DND-41 (cell line): ENCODE data around the gene NPY.

Experiments
- ATAC-seq: fragments of 200-7000 bp; cut with Tn5 transposase; 3 replicates; pipeline ENCODE4 v1.9.1; 2021; ENCODE audit warnings: low read depth; ENCODE audit not compliant: insufficient read depth
- DNase-seq: peaks from one replicate; pipeline ENCODE4 v3.0.0-alpha.2; 2020
- H2AFZ ChIP-seq: 2 replicates; pipeline ENCODE4 v1.6.0; 2012; ENCODE audit warnings: low read depth, low read length
- H3K27ac ChIP-seq: 2 replicates; pipeline ENCODE4 v1.5.1; 2012; ENCODE audit warnings: low read length, inconsistent platforms
- H3K27me3 ChIP-seq: fragments of 200-600 bp; sonication (generic); 2 replicates; pipeline ENCODE4 v1.6.0; 2012; ENCODE audit warnings: low read length, mild to moderate bottlenecking, inconsistent platforms; ENCODE audit not compliant: insufficient read depth, poor library complexity
- H3K36me3 ChIP-seq: 2 replicates; pipeline ENCODE4 v1.5.1; 2012; ENCODE audit warnings: low read length, inconsistent platforms; ENCODE audit not compliant: insufficient read depth
- H3K4me1 ChIP-seq: 2 replicates; pipeline ENCODE4 v1.5.1; 2012; ENCODE audit warnings: mild to moderate bottlenecking, low read length; ENCODE audit not compliant: insufficient read depth
- H3K4me2 ChIP-seq: 2 replicates; pipeline ENCODE4 v1.6.0; 2012; ENCODE audit warnings: mild to moderate bottlenecking, moderate library complexity, low read length, inconsistent platforms; ENCODE audit not compliant: insufficient read depth
- H3K4me3 ChIP-seq, 2 experiments: fragments of 200-600 bp in 1 of 2; shearing (Covaris generic) in 1 of 2; 2 replicates each; pipeline ENCODE4 v1.5.1; 2012 to 2016; ENCODE audit warnings: inconsistent platforms in 2 of 2, low read length in 2 of 2, mild to moderate bottlenecking in 2 of 2, low read depth in 1 of 2, moderate library complexity in 1 of 2
- H3K79me2 ChIP-seq: 2 replicates; pipeline ENCODE4 v1.6.0; 2012; ENCODE audit warnings: low read length, inconsistent platforms; ENCODE audit not compliant: insufficient read depth
- H3K9ac ChIP-seq: 2 replicates; pipeline ENCODE4 v1.6.0; 2012; ENCODE audit warnings: low read depth, mild to moderate bottlenecking, inconsistent platforms, low read length, moderate library complexity
- H3K9me3 ChIP-seq: 2 replicates; pipeline ENCODE4 v1.5.1; 2012; ENCODE audit warnings: low read length, moderate library complexity, mild to moderate bottlenecking, inconsistent platforms; ENCODE audit not compliant: insufficient read depth, severe bottlenecking
- H4K20me1 ChIP-seq: 2 replicates; pipeline ENCODE4 v1.6.0; 2012; ENCODE audit warnings: low read length; ENCODE audit not compliant: insufficient read depth
- EZH2 ChIP-seq: IDR thresholded peaks from 3 replicates; pipeline ENCODE4 v1.6.1; 2012; ENCODE audit warnings: borderline replicate concordance, low read depth, mild to moderate bottlenecking, moderate library complexity, low read length, inconsistent platforms; ENCODE audit not compliant: severe bottlenecking
- TF ChIP-seq, protein P1 (sequence below): IDR thresholded peaks from 2 replicates; pipeline ENCODE4 v1.5.1; 2012; ENCODE audit warnings: borderline replicate concordance, low read length, moderate library complexity, mild to moderate bottlenecking; ENCODE audit not compliant: poor library complexity, severe bottlenecking; ENCODE audit errors: extremely low read depth

The NPY gene

DNA sequence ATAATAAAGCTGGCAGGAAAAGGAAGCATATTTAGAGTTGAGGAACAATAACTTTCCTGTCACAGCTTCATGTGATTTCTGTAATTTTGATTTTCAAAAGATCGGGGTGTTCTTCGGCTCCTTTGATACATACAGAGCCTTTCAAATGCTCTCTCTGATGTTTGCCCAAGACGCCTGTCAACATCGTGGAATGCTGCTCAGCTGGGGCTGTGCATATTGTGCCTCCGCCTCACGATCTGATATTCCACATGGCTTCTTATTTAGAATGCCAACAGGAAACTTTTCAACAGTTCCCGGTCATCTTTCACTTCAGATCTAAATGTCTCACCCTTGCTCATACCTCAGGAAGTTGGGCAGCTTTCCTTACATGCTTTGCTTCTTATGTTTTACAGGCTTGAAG lies 7.3 kb downstream of the NPY start:
- Histone ChIP-seq H3K79me2 (no peaks in the 10 kb centered on the region), H3K4me2 (no peak overlapping the region), H3K9me3 (no peaks in the 10 kb centered on the region), H3K27me3 (peaks cover 10% of the 10 kb centered on the region), H3K36me3 (no peaks in the 10 kb centered on the region), H4K20me1 (no peaks in the 10 kb centered on the region), H3K4me3 (no peak overlapping the region), H3K9ac (no peak overlapping the region), H3K4me1 (no peaks in the 10 kb centered on the region), H2AFZ (no peak overlapping the region), H3K27ac (no peak overlapping the region)
- DNase-seq (no peak), ATAC-seq (no peak)
- no peak for TF ChIP-seq EZH2

GRCh38 chr7:24297362-24297761 lies 13.4 kb downstream of the NPY start:
- no peak overlapping the region for H3K27ac ChIP-seq
- DNase-seq: no peak
- no peaks in the 10 kb centered on the region for H3K4me1 ChIP-seq
- TF ChIP-seq, protein P1, sequence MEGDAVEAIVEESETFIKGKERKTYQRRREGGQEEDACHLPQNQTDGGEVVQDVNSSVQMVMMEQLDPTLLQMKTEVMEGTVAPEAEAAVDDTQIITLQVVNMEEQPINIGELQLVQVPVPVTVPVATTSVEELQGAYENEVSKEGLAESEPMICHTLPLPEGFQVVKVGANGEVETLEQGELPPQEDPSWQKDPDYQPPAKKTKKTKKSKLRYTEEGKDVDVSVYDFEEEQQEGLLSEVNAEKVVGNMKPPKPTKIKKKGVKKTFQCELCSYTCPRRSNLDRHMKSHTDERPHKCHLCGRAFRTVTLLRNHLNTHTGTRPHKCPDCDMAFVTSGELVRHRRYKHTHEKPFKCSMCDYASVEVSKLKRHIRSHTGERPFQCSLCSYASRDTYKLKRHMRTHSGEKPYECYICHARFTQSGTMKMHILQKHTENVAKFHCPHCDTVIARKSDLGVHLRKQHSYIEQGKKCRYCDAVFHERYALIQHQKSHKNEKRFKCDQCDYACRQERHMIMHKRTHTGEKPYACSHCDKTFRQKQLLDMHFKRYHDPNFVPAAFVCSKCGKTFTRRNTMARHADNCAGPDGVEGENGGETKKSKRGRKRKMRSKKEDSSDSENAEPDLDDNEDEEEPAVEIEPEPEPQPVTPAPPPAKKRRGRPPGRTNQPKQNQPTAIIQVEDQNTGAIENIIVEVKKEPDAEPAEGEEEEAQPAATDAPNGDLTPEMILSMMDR: no peak
- no peak for TF ChIP-seq EZH2
- no peaks in the 10 kb centered on the region for H3K79me2 ChIP-seq
- no peak overlapping the region for H2AFZ ChIP-seq
- H3K27me3 ChIP-seq: no peaks in the 10 kb centered on the region
- no peaks in the 10 kb centered on the region for H3K36me3 ChIP-seq
- H3K9ac ChIP-seq: no peak overlapping the region
- H3K9me3 ChIP-seq: no peaks in the 10 kb centered on the region
- ATAC-seq: no peak
- H4K20me1 ChIP-seq: no peaks in the 10 kb centered on the region
- no peak overlapping the region for H3K4me3 ChIP-seq
- no peak overlapping the region for H3K4me2 ChIP-seq

- H3K4me2 ChIP-seq: no peak overlapping the region
- TF ChIP-seq, protein P1: no peak
- TF ChIP-seq EZH2: no peak
Measured at GRCh38 chr7:24298696-24299095, 14.7 kb downstream of the NPY start.

GRCh38 chr7:24299192-24299591 lies 15.2 kb downstream of the NPY start:
- no peak for TF ChIP-seq EZH2
- TF ChIP-seq, protein P1: no peak
- Histone ChIP-seq H3K9me3 (no peaks in the 10 kb centered on the region), H3K27me3 (peaks cover 4% of the 10 kb centered on the region), H3K79me2 (no peaks in the 10 kb centered on the region), H3K4me3 (no peak overlapping the region), H4K20me1 (no peaks in the 10 kb centered on the region), H3K27ac (no peak overlapping the region), H3K4me2 (no peak overlapping the region), H3K9ac (no peak overlapping the region), H3K4me1 (no peaks in the 10 kb centered on the region), H3K36me3 (no peaks in the 10 kb centered on the region), H2AFZ (no peak overlapping the region)
- ATAC-seq (no peak), DNase-seq (no peak)

More at GRCh38 chr7:24298696-24299095, 14.7 kb downstream of the NPY start:
- Histone ChIP-seq H3K9ac (no peak overlapping the region), H3K9me3 (no peaks in the 10 kb centered on the region), H3K79me2 (no peaks in the 10 kb centered on the region), H3K36me3 (no peaks in the 10 kb centered on the region), H3K27ac (no peak overlapping the region), H3K4me3 (no peak overlapping the region), H3K4me1 (no peaks in the 10 kb centered on the region), H4K20me1 (no peaks in the 10 kb centered on the region), H2AFZ (no peak overlapping the region), H3K27me3 (no peaks in the 10 kb centered on the region)
- DNase-seq (no peak), ATAC-seq (no peak)
